IMR-90 (cell line): Measurements from ENCODE around the gene ERICH3. TPM values are rescaled to one million over a fixed set of nuclear protein-coding genes. Genes with fewer than 3 reads are reported as not detected.
A peak's percentile ranks its signal among the peaks of the same experiment; 100 is the strongest.

ENCODE experiments used
- ATAC-seq: fragments of 200-7000 bp; cut with Tn5 transposase; 2 replicates; pipeline ENCODE4 v1.9.1; 2020; ENCODE audit warnings: low read depth, mild to moderate bottlenecking, moderate library complexity
- Bru-seq: library from RNA; stranded (reverse); fragments of 400-500 nt; gene quantifications from one replicate; lab custom pipeline; 2021; lab: Mats Ljungman, UMichigan
- BruChase-seq, 2 experiments: library from RNA; stranded (reverse); fragments of 400-500 nt; gene quantifications; one replicate each; lab custom pipeline; 2021; lab: Mats Ljungman, UMichigan
- BruUV-seq: library from RNA; stranded (reverse); fragments of 400-500 nt; replicated peaks from 2 replicates; lab custom pipeline; 2021; lab: Mats Ljungman, UMichigan
- CTCF ChIA-PET: fragments of 300-600 bp; formaldehyde crosslinking; extraction: SDS; loops from one replicate; lab custom pipeline; 2021; ENCODE audit warnings: antibody characterized with exemption; lab: Yijun Ruan, JAX
- POLR2A ChIA-PET: fragments of 300-600 bp; sonication (Branson Sonifier 250); formaldehyde crosslinking; loops from one replicate; lab custom pipeline; 2022; ENCODE audit warnings: antibody characterized with exemption; ENCODE audit not compliant: unreplicated experiment; lab: Charles Lee
- DNase-seq: peaks from one replicate; pipeline ENCODE4 v3.0.0; 2013
- H2AFZ ChIP-seq: replicated peaks from 2 replicates; pipeline ENCODE3; 2013; ENCODE audit warnings: low read length, mild to moderate bottlenecking; ENCODE audit not compliant: poor library complexity
- H2AK5ac ChIP-seq: 2 replicates; pipeline ENCODE4 v1.6.1; 2013; ENCODE audit warnings: low read depth, low read length, inconsistent platforms
- H2AK9ac ChIP-seq: replicated peaks from 2 replicates; pipeline ENCODE3; 2013; ENCODE audit warnings: mild to moderate bottlenecking, low read depth, low read length, moderate library complexity; ENCODE audit not compliant: poor library complexity
- H2BK120ac ChIP-seq: 2 replicates; pipeline ENCODE4 v1.6.1; 2013; ENCODE audit warnings: low read depth, low read length, inconsistent platforms
- H2BK15ac ChIP-seq: 3 replicates; pipeline ENCODE4 v1.6.1; 2013; ENCODE audit warnings: low read depth, low read length, inconsistent platforms
- H2BK20ac ChIP-seq: 2 replicates; pipeline ENCODE4 v1.6.1; 2013; ENCODE audit warnings: low read depth, mild to moderate bottlenecking, inconsistent platforms, low read length, moderate library complexity
- H2BK5ac ChIP-seq: 2 replicates; pipeline ENCODE4 v1.6.1; 2013; ENCODE audit warnings: mild to moderate bottlenecking, low read depth, low read length, inconsistent platforms; ENCODE audit not compliant: poor library complexity, severe bottlenecking
- H3K14ac ChIP-seq: replicated peaks from 2 replicates; pipeline ENCODE4 v1.6.1; 2013; ENCODE audit warnings: low read depth, low read length, inconsistent platforms
- H3K18ac ChIP-seq: 2 replicates; pipeline ENCODE4 v1.6.1; 2013; ENCODE audit warnings: low read depth, low read length, control low read depth
- H3K23ac ChIP-seq: 2 replicates; pipeline ENCODE4 v1.6.1; 2013; ENCODE audit warnings: low read depth, low read length, inconsistent platforms
- H3K27ac ChIP-seq: 2 replicates; pipeline ENCODE4 v1.5.1; 2013; ENCODE audit warnings: mild to moderate bottlenecking, control low read depth, low read length; ENCODE audit not compliant: insufficient read depth
- H3K27me3 ChIP-seq: 2 replicates; pipeline ENCODE4 v1.6.1; 2013; ENCODE audit warnings: low read length; ENCODE audit not compliant: control insufficient read depth, insufficient read depth
- H3K36me3 ChIP-seq: 2 replicates; pipeline ENCODE4 v1.6.1; 2013; ENCODE audit warnings: low read length, mixed read lengths; ENCODE audit not compliant: control insufficient read depth, insufficient read depth
- H3K4ac ChIP-seq: 2 replicates; pipeline ENCODE4 v1.6.1; 2013; ENCODE audit warnings: low read depth, low read length, inconsistent platforms
- H3K4me1 ChIP-seq: 2 replicates; pipeline ENCODE4 v1.6.1; 2013; ENCODE audit warnings: low read length, mixed read lengths; ENCODE audit not compliant: control insufficient read depth, insufficient read depth
- H3K4me2 ChIP-seq: 2 replicates; pipeline ENCODE4 v1.6.1; 2013; ENCODE audit warnings: low read depth, mild to moderate bottlenecking, control low read depth, low read length, moderate library complexity
- H3K4me3 ChIP-seq: 2 replicates; pipeline ENCODE4 v1.5.1; 2013; ENCODE audit warnings: low read depth, mild to moderate bottlenecking, control low read depth, low read length, moderate library complexity; ENCODE audit not compliant: insufficient read depth
- H3K56ac ChIP-seq: 2 replicates; pipeline ENCODE4 v1.6.1; 2013; ENCODE audit warnings: low read length, inconsistent platforms; ENCODE audit not compliant: insufficient read depth; ENCODE audit errors: extremely low read depth
- H3K79me1 ChIP-seq, 2 experiments: 2 replicates each; pipeline ENCODE4 v1.6.1; 2013; ENCODE audit warnings: low read length in 2 of 2, inconsistent platforms in 1 of 2, low read depth in 1 of 2
- H3K9ac ChIP-seq: 2 replicates; pipeline ENCODE4 v1.6.1; 2013; ENCODE audit warnings: low read depth, low read length, control low read depth
- H3K9me1 ChIP-seq: 2 replicates; pipeline ENCODE4 v1.6.1; 2013; ENCODE audit warnings: low read length, inconsistent platforms; ENCODE audit not compliant: insufficient read depth
- H3K9me3 ChIP-seq: 2 replicates; pipeline ENCODE4 v1.6.1; 2013; ENCODE audit warnings: low read length; ENCODE audit not compliant: control insufficient read depth, insufficient read depth
- H4K20me1 ChIP-seq: 2 replicates; pipeline ENCODE4 v1.6.1; 2013; ENCODE audit warnings: low read length, inconsistent platforms; ENCODE audit not compliant: insufficient read depth
- H4K5ac ChIP-seq: 2 replicates; pipeline ENCODE4 v1.6.1; 2013; ENCODE audit warnings: mild to moderate bottlenecking, low read depth, low read length, control low read depth
- H4K8ac ChIP-seq, 2 experiments: 2 replicates each; pipeline ENCODE4 v1.6.1; 2013; ENCODE audit warnings: low read depth in 2 of 2, low read length in 2 of 2, control low read depth in 1 of 2, inconsistent platforms in 1 of 2
- H4K91ac ChIP-seq: 2 replicates; pipeline ENCODE4 v1.6.1; 2013; ENCODE audit warnings: low read depth, low read length, inconsistent platforms; ENCODE audit not compliant: insufficient read depth
- BHLHE40 ChIP-seq: fragments of 150-350 bp; IDR thresholded peaks from 2 replicates; pipeline ENCODE4 v1.6.1; 2016; ENCODE audit warnings: mild to moderate bottlenecking, low read depth, low read length
- FOS ChIP-seq: fragments of 150-350 bp; IDR thresholded peaks from 2 replicates; pipeline ENCODE4 v1.6.1; 2016; ENCODE audit warnings: low read depth, low read length
- MAFK ChIP-seq: IDR thresholded peaks from 2 replicates; pipeline ENCODE4 v1.6.1; 2012; ENCODE audit warnings: low read depth, low read length, improper control_type of control experiment
- MAZ ChIP-seq: IDR thresholded peaks from 2 replicates; pipeline ENCODE4 v1.6.1; 2012; ENCODE audit warnings: low read depth, mild to moderate bottlenecking, low read length, improper control_type of control experiment, moderate library complexity, borderline replicate concordance
- POLR2A ChIP-seq: IDR thresholded peaks from 2 replicates; pipeline ENCODE4 v1.6.1; 2012; ENCODE audit warnings: mild to moderate bottlenecking, low read depth, low read length
- RAD21 ChIP-seq: IDR thresholded peaks from 2 replicates; pipeline ENCODE4 v1.6.1; 2012; ENCODE audit warnings: low read length, improper control_type of control experiment
- RCOR1 ChIP-seq: IDR thresholded peaks from 2 replicates; pipeline ENCODE4 v1.6.1; 2012; ENCODE audit warnings: mild to moderate bottlenecking, low read length, improper control_type of control experiment; ENCODE audit not compliant: insufficient replicate concordance
- SMC3 ChIP-seq: fragments of 150-350 bp; IDR thresholded peaks from 2 replicates; pipeline ENCODE4 v1.6.1; 2016; ENCODE audit warnings: low read depth, mild to moderate bottlenecking, antibody characterized with exemption, low read length, moderate library complexity
- WGBS, 2 experiments: methylation state at CpG; one replicate each; pipeline versions ENCODE4 v1.1.5 to v1.1.7; 2013; ENCODE audit warnings: missing lambda C conversion rate in 2 of 2; ENCODE audit not compliant: insufficient read length in 1 of 2; ENCODE audit errors: extremely low coverage in 2 of 2; 5-methylcytosine and 5-hydroxymethylcytosine counted together
- dilution Hi-C: fragments of 300-500 bp; cut with HindIII; formaldehyde crosslinking; loops from one replicate; pipeline ENCODE4 v1.14.3; 2018; ENCODE audit warnings: low sequenced_read_pairs; ENCODE audit not compliant: unreplicated experiment
- in situ Hi-C: fragments of 300-500 bp; cut with MboI; formaldehyde crosslinking; loops from 3 replicates; pipeline ENCODE4 v1.14.3; 2019; ENCODE audit warnings: low sequenced_read_pairs, inconsistent platforms, mixed read lengths
- intact Hi-C: fragments of 100-400 bp; cut with micrococcal nuclease; formaldehyde crosslinking; loops from 2 replicates; pipeline ENCODE4 v1.10.0; 2022
- long read RNA-seq: library from polyadenylated mRNA; unstranded; transcript quantifications from one replicate; pipeline ENCODE4 v2.0.0, GENCODE V29; 2021; ENCODE audit not compliant: unreplicated experiment
- polyA plus RNA-seq, 3 experiments: library from polyadenylated mRNA; depleted of rRNA; stranded (reverse); fragments of >200 nt; gene quantifications; 2 replicates each; pipeline ENCODE4 v1.2.3, GENCODE V29; 2012; ENCODE audit warnings: low replicate concordance in 1 of 3
- total RNA-seq: library from RNA; depleted of rRNA; stranded (reverse); fragments of >200 nt; gene quantifications from 2 replicates; pipeline ENCODE4 v1.2.3, GENCODE V29; 2012; rRNA removed
- TF ChIP-seq, protein P1 (sequence below): fragments of 150-350 bp; IDR thresholded peaks from 2 replicates; pipeline ENCODE4 v1.6.1; 2016; ENCODE audit warnings: low read depth, mild to moderate bottlenecking, low read length, moderate library complexity, borderline replicate concordance
- TF ChIP-seq, protein P2 (sequence below): fragments of 150-350 bp; IDR thresholded peaks from 2 replicates; pipeline ENCODE4 v1.6.1; 2017; ENCODE audit warnings: mild to moderate bottlenecking, antibody characterized with exemption, low read length, low read depth

Gene ERICH3, protein sequence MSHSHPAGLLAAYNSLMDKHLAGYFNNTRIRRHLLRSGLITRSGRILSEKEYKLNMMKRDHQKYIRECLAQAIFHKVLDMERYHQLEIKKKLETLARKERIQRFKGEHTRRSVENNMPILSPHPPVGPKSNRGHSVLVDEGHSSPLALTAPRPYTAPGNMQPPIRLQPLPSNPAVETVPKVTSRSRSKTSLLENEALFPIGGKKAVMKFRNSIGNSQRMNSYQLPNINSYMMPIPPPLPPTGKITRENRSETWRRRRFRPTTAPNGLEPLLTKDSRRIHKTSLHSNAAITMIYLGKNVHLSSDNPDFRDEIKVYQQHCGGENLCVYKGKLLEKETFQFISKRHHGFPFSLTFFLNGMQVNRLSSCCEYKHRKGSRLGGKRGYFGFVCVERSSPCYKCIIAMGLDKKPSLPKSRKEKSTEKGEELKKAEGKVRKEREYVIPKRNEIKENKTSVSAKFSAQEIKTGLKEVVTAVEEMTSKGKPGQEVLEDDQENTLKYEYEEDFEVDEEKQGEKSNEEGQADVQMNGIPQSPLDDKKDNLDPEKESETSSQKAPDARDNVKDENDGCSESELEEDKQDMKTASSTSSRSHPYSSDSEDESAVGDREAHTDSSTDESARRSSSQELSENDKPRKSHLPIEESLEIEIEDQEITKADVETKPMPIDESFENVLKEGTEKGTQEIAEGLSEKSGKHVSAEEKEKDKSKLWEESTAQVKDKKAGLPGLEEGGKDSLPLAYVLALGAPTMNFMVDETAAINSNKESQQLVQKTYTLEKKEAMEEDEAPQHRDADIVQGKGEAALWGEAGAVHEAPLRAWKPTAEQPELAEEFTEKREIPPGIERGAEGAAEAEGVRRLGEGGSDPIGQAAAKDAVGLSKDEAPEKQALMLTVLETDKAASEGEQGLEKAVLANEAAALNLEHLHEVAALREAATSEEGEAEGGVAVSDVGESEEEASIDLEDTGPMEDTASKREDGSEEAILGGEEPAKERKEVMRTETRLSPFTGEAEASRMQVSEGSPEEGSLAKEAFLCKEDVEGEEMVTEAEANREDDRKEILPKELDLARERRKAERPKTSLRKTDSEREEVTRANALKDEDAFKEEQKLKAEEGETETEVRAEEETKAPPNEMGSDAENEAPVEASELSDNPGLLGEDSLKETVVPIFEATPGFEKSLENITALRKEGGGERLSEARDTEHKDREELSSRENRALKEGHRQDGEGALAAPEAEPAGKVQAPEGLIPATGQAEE (N-terminal part only)
- not detected in 2 replicates for total RNA-seq
- polyA plus RNA-seq (2012; rRNA removed) = not detected in 2 replicates
- not detected in 2 replicates for polyA plus RNA-seq (2012; cell fraction: cytosol; rRNA removed)
- polyA plus RNA-seq (2012; cell fraction: nucleus; rRNA removed; ENCODE audit: low replicate concordance) = not detected in 2 replicates
- Bru-seq, nascent RNA = not detected
- BruChase-seq, experiment 1, labeled RNA remaining after a 6-hour chase = percentile 2 among the genes with signal in this experiment
- percentile 1 among the genes with signal in this experiment for BruChase-seq, experiment 2, labeled RNA remaining after a 2-hour chase
- long read RNA-seq = 0 reads

DNA sequence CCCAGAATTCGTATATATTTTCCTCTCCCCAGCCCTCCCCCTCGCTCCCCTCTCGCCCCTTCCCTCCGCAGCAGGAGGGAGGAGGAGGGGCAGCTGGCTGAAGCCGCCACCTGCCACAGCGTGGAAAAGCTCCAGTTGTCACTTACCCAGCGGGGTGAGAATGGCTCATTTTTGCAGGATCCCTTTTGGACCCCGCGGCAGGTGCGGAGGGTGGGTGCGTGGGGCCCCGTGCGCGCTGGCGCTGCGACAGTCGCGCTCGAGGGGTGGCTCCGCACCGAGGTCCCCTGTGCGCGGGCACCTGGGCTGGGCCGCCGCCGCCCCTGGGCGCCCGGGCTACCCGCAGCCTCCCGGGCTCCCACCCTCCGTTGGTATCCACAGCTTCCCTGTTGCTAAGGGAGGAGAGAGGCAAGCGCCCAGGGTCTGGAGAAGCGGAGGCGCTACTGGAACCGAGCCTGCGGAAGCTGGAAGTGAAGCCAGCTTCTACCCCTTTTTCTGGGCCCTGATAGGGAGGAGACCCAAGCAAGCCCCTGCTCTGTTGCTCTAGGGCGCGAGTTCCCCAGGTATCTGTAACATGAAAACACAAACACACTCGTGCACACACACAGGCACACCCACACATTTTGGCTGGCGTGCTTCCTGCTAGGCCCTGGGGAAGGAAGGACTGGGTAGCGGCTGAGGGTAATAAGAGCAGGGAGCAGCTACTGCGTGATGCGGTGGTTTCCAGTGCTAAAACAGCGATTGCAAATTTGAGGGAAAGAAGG lies at the start of gene ERICH3:
Gene ERICH3, minus strand, starts transcription at position 442 of the 761 bp plus-strand sequence. Its CDS starts 273 bp downstream, at position 169.
- BruUV-seq = no TSS peak
- no peak within 1 kb of the TSS for H3K18ac ChIP-seq
- H3K4me3 ChIP-seq = peak within 1 kb of the TSS; percentile 19; the same call in 1 of the 2 replicates
- H2AK9ac ChIP-seq = no peak within 1 kb of the TSS
- CTCF ChIA-PET = no interaction called here
- no peak within 1 kb of the TSS for H3K27ac ChIP-seq
- H4K20me1 ChIP-seq = no peaks in the 10 kb centered on the region
- no peak within 1 kb of the TSS for H3K9ac ChIP-seq
- in situ Hi-C loops = no loop called here
- no peak within 1 kb of the TSS for H2AK5ac ChIP-seq
- no peaks in the 10 kb centered on the region for H3K9me1 ChIP-seq
- no peak within 1 kb of the TSS for H3K4ac ChIP-seq
- H3K4me1 ChIP-seq = no peaks in the 10 kb centered on the region; the same call in 1 of the 2 replicates
- dilution Hi-C loops = no loop called here
- no peaks in the 10 kb centered on the region for H3K9me3 ChIP-seq
- H2BK5ac ChIP-seq = no peak within 1 kb of the TSS
- H4K91ac ChIP-seq = no peak within 1 kb of the TSS
- no peaks in the 10 kb centered on the region for H3K79me1 ChIP-seq
- WGBS, 2 experiments = no CpG with 5 or more reads among the region's 44 CpGs
- H2BK20ac ChIP-seq = no peak within 1 kb of the TSS
- no peak within 1 kb of the TSS for H3K14ac ChIP-seq
- H3K36me3 ChIP-seq = no peaks in the 10 kb centered on the region
- H2BK15ac ChIP-seq = no peak within 1 kb of the TSS
- POLR2A ChIA-PET = no interaction called here
- no peak within 1 kb of the TSS for H2BK120ac ChIP-seq
- peak within 1 kb of the TSS; percentile 76 for H3K4me2 ChIP-seq
- H3K56ac ChIP-seq = no peak within 1 kb of the TSS
- peak; percentile 46 for ATAC-seq
- peaks cover 15% of the 10 kb centered on the region for H3K27me3 ChIP-seq
- H4K5ac ChIP-seq = no peak within 1 kb of the TSS
- intact Hi-C loops = no loop called here
- DNase-seq = no peak
- no peak within 1 kb of the TSS for H3K23ac ChIP-seq
- peak within 1 kb of the TSS; percentile 84 for H2AFZ ChIP-seq
- no peak within 1 kb of the TSS for H4K8ac ChIP-seq
- TF ChIP-seq, protein P1, sequence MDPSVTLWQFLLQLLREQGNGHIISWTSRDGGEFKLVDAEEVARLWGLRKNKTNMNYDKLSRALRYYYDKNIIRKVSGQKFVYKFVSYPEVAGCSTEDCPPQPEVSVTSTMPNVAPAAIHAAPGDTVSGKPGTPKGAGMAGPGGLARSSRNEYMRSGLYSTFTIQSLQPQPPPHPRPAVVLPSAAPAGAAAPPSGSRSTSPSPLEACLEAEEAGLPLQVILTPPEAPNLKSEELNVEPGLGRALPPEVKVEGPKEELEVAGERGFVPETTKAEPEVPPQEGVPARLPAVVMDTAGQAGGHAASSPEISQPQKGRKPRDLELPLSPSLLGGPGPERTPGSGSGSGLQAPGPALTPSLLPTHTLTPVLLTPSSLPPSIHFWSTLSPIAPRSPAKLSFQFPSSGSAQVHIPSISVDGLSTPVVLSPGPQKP = no peak
- TF ChIP-seq RCOR1 (no peak), SMC3 (no peak), RAD21 (no peak), MAFK (no peak), FOS (no peak), POLR2A (no peak), MAZ (no peak), BHLHE40 (no peak)
- TF ChIP-seq, protein P2, sequence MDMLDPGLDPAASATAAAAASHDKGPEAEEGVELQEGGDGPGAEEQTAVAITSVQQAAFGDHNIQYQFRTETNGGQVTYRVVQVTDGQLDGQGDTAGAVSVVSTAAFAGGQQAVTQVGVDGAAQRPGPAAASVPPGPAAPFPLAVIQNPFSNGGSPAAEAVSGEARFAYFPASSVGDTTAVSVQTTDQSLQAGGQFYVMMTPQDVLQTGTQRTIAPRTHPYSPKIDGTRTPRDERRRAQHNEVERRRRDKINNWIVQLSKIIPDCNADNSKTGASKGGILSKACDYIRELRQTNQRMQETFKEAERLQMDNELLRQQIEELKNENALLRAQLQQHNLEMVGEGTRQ = no peak
